HG03432 (cell line): Measurements from ENCODE around the gene CECR2.

Experiments
- ATAC-seq: cut with Tn5 transposase; IDR thresholded peaks from one replicate; pipeline ENCODE4 v1.9.1; 2021; ENCODE audit warnings: mild to moderate bottlenecking, moderate library complexity; ENCODE audit not compliant: unreplicated experiment

The CECR2 gene

DNA sequence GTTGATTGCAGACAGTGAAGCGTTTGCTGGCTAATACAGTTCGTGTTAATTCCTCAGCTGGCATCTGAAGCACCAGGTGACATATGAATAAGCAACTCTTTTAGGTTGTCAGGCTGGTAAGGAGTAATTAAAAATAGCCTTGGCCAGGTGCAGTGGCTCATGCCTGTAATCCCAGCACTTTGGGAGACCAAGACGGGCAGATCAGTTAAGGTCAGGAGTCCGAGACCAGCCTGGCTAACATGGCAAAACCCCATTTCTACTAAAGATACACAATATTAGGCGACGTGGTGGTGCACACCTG, 74.9 kb downstream of the CECR2 start:
- no peak for ATAC-seq

DNA sequence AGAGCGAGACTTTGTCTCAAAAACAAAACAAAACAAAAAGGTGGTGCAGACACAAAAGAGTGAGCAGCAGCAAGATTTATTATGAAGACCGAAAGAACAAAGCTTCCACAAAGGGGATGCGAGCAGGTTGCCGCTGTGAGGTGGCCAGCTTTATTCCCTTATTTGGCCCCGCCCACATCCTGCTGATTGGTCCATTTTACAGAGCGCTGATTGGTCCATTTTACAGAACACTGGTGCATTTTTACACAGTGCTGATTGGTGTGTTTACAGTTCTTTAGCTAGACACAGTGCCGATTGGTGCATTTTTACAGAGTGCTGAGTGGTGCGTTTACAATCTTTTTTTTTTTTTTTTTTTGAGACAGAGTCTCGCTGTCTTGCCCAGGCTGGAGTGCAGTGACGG, 77.4 kb downstream of the CECR2 start:
- no peak for ATAC-seq

- no peak for ATAC-seq
Observed at GRCh38 chr22:17451316-17451715, 82.1 kb downstream of the CECR2 start.

- no peak for ATAC-seq
Observed at GRCh38 chr22:17460895-17461294, 91.6 kb downstream of the CECR2 start.

DNA sequence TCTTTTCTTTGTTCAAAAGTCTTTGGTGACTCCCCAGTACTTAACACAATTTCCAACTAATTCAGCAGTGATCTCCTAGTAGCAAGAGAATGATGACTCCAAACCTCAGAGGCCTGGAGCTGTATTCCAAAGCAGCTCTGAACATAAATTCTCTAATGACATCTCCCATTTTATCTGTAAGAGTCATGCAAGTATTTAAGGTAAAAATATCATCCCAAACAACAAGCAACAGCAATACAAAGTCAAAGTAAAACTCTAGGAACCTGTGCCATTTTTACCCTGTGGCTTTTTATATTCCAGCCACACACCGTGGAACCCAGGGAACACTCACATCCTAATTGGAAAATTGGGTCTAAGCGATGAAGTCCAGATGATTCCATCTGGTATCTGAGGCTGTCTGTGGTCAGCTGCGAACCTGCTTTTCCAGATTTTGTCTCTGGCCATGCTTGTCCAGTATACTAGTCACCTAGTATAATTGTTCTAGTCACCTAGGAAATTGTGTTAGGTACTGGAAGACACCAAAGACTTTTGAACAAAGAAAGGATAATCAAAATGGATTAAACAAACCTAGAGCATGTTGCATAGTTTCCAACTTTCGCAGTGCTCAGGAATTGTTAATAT, 101.7 kb downstream of the CECR2 start:
- no peak for ATAC-seq

- ATAC-seq: no peak
Observed at GRCh38 chr22:17471886-17472535, 102.8 kb downstream of the CECR2 start.

DNA sequence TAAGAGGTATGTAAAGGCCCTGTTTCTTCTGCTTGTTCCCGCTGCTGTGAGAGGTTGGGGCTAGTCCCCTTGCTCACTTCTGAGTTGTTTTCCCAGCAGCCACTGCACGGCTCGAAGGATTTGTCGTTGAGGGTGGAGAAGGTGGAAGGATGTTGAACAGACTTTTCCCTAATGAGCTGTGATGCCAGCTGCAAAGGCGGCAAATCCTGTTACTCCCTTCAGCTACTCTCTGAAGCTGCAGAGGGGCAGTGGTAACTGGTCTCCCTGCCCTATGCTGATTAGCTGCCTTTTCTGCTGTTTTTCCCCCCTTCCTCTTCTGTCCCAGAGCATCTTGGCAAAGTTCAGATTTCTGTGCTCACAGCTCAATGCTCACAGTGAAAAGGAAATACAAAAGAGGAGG, 103.7 kb downstream of the CECR2 start:
- no peak for ATAC-seq

GRCh38 chr22:17475318-17476230, 106.3 kb downstream of the CECR2 start:
- no peak for ATAC-seq

- no peak for ATAC-seq
Observed at GRCh38 chr22:17476838-17477237, 107.6 kb downstream of the CECR2 start.

GRCh38 chr22:17477391-17477833, 108.2 kb downstream of the CECR2 start:
- ATAC-seq: no peak

DNA sequence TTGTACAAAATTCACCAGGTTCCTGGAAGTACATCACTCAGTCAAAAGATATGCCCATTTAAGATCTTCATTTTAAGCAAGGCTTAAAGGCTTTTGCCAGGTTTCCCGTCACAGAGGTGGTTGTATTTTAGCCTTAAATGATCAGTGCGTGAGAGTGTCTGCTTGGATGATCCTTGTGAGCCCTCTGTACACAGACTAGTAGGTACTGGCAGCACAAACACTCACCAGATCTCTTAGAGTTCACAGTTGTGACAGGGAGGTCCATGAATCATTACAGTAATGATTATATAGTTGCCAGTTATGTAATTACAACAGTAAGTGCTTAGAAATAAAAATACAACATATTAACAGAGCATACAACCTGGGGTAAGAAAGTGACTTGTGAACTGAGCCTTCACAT, 109.9 kb downstream of the CECR2 start:
- no peak for ATAC-seq

DNA sequence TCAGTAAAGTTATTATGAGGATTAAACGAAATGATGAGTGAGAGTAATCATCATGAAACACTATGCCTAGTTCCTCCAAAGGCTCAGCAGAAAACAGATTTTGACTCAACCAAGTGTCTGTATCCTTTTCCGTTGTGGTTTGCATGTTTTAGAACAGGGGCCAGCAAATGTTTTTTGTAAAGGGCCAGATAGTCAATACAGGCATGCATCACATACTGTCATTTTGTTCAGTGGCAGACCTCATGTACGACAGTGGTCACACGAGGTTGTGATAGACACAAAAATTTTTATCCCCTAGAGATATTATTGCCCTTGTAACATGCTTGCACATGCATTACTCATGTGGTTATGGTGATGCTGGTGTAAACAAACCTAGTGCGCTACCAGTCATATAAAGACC, 112.2 kb downstream of the CECR2 start:
- no peak for ATAC-seq

DNA sequence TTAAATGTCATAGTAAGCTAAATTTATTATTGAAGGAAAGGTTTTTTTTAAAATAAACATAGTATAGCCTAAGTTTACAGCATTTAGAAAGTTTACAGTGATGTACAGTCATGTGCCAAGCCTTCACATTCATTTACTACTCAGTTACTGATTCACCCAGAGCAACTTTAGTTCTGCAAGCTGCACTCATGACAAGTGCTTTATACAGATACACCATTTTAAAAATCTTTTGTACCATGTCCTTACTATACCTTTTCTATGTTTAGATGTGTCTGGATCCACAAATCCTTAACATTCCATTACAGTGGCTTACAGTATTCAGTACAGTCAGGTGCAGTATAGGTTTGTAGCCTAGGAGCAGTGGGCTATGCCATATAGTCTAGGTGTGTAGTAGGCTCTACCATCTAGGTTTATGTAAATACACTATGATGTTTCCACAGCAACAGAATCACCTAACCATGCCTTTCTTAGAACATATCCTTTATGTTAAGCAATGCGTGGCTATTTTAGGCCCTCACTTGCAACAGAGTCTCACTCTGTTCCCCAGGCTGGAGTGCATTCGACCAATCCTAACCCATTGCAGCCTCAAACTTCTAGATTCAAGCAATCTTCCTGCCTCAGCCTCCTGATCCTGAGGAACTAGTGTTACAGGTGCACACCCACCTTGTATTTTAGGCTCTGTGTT, 114.6 kb downstream of the CECR2 start:
- ATAC-seq: no peak

GRCh38 chr22:17484608-17485007, 115.3 kb downstream of the CECR2 start:
- no peak for ATAC-seq

DNA sequence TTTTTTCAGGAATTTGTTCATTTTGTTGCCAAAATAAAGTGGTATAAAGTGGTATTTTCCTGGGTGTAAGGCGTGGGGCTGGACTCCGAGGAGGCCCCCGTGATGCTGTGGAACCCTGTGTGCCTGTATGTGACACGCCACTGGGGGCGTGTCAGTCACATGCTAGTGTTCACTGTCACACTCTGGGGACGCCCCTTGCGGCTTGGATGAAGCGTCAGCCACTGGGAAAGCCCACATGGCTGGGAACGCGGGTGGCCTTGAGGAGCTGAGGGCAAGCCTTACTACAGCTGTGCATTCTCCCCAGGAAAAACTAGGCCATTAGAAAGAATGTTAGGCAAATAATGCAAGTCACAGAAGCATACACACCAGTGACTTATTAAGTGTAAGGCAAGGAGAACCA, 117.1 kb downstream of the CECR2 start:
- no peak for ATAC-seq

- no peak for ATAC-seq
Observed at GRCh38 chr22:17486719-17487118, 117.5 kb downstream of the CECR2 start.

GRCh38 chr22:17489101-17489500, 119.8 kb downstream of the CECR2 start:
- ATAC-seq: no peak

GRCh38 chr22:17491090-17491640, 121.9 kb downstream of the CECR2 start:
- no peak for ATAC-seq

- ATAC-seq: no peak
Observed at GRCh38 chr22:17492247-17492646, 123.0 kb downstream of the CECR2 start.

GRCh38 chr22:17493419-17493981, 124.2 kb downstream of the CECR2 start:
- no peak for ATAC-seq

GRCh38 chr22:17496841-17497240, 127.6 kb downstream of the CECR2 start:
- ATAC-seq: no peak
